GM18951 (cell line): ENCODE data around the gene GNAI3.

Experiments used
- POLR2A ChIP-seq: IDR thresholded peaks from 4 replicates; pipeline ENCODE4 v1.6.1; 2011; ENCODE audit warnings: mild to moderate bottlenecking; ENCODE audit not compliant: insufficient read length, insufficient read depth; ENCODE audit errors: extremely low read depth
- in situ Hi-C: fragments of 300-500 bp; cut with MboI; formaldehyde crosslinking; loops from one replicate; pipeline ENCODE4 v1.12.0; 2022; ENCODE audit warnings: low sequenced_read_pairs, mixed read lengths, inconsistent platforms; ENCODE audit not compliant: unreplicated experiment

GNAI3 gene

DNA sequence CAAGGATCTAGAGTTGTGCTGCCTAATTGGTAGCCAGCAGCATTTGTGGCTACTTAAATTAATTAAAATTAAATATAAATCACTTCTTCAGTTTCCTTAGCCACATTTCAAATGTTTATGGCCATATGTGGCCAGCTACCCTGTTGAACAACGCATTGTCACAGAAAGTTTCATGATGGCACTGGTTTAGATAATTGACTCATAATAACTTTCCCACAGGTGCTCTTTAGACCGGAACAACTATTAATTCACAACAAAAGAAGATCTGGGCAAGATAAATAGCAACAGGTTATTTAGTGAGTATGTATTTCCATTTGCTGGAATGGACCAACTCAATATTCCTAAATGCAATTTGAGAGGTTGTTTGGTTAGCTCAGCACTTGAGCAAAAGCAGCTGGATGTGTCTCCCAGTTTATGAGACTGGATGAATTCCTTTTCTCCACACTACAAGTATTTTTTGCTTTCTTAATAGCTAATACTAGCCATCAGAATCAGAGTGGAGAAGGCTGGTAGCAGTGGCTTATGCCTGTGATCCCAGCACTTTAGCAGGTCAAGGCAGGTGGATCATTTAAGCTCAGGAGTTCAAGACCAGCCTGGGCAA is 35.2 kb upstream of the GNAI3 start:
- in situ Hi-C loops: no loop called here
- TF ChIP-seq POLR2A: no peak

DNA sequence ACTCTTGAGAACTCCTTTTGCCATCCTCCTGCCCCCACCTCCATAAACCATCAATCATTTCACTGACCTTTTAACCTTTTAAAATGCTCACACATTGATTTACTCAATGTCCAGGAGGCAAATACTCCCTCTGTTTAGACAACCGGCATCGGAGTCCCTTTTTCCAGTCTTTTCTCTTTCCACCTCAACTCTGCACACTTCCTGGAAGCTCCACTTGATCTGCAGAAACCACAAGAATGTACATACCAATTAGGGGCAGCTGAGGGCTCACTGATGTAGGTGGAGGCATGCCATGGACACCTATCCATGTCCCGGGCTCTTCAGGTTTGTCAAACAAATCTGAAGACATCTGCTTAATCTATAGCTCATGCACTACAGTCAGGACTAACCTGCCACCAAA is 33.6 kb upstream of the GNAI3 start:
- in situ Hi-C loops: no loop called here
- no peak for TF ChIP-seq POLR2A

DNA sequence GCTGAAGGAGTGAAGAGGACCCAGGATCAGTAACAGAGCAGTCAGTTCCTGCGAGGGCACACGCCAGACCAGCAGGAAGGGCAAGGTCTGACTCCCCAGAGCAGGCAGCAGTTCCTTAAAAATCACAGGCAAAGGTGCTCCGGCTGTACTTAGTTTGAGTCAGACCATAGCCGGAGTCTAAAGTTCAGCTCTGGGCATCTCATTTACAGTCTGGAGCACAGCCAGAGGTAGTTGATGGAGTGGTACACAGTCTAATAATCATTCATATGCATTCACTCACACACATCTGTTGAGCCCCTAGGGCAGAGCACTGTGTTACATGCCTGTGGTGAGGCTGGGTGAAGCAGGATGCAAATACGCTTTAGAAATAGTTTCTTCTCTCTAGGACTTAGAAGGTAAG is 31.5 kb upstream of the GNAI3 start:
- no peak for TF ChIP-seq POLR2A
- in situ Hi-C loops: no loop called here

DNA sequence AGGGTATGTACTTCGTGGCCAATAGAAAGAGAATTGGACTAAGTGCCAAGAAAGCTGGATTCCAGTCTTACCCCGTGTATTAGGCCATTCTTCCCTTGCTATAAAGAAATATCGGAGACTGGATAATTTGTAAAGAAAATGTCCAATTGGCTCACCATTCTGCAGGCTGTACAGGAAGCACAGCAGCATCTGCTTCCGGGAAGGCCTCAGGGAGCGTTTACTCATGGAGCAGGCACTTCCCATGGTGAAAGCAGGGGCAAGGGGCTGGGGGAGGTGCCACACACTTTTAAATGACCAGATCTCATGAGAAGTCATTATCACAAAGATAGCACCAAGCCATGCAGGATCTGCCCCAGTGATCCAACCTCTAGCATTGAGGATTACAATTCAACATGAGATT is 31.1 kb upstream of the GNAI3 start:
- no peak for TF ChIP-seq POLR2A
- in situ Hi-C loops: no loop called here

DNA sequence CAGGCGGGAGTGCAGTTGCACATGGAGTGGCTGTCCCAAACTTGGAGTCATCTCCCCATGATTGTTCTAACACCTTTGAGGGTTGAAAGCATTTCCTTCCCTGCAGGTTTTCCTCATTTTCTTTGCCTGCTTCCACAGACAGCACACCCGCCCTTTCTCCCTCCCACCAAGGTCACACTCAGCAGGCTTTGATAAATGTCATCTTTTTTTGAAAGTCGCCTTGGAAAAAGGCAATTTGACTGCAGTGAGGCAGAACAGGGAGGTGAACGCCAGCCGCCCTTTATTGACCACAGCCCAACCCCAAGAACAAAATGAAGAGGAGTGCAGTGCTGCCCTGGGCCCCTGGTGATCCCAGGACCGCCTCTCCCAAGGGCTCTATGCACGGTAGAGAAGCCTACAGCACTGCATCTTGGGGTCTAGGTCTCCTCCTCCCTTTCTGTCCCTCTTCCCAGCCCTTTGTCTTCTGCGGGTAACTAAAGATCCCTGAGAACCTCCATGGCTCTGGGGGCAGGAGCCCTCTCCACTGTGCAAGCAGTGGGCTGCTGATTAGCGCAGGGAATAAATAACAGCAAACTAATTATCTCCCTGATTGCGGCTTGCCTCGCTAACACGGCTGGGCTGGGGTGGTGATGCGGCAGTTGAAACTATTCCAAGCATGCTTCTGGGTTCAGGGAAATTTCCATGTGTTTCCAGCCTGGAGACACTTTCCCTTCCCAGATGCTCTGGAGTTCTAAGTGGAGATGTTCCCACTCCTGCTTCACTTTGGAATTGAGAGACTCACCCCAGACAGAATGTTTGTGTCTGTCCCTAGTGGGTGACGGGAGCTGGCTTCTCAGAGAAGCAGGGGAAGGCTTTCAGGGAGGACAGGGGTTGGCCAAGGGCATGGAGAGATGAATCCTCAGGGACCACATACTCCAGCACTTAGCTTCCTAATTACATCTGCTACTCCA is 27.1 kb upstream of the GNAI3 start:
- no peak for TF ChIP-seq POLR2A
- in situ Hi-C loops: no loop called here

DNA sequence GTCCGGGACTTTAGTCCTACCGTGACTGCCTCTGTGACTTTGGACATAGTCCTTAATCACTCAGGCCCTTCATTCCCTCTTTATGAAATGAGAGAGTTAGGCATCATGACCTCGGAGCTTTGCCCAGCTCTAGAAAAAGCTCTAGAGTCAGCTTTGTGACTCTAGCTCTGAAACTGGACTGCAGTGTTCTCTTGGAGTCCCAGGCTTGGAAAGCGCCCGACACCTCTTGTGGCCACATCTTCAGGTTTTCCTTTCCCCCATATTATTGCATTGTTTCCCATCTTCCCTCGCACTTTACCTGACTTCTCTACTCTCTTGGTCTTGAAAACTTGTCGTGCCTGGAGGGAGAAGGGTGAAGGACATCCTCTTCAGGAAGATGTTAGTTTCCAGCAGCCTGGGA is 26.4 kb upstream of the GNAI3 start:
- in situ Hi-C loops: no loop called here
- TF ChIP-seq POLR2A: no peak

DNA sequence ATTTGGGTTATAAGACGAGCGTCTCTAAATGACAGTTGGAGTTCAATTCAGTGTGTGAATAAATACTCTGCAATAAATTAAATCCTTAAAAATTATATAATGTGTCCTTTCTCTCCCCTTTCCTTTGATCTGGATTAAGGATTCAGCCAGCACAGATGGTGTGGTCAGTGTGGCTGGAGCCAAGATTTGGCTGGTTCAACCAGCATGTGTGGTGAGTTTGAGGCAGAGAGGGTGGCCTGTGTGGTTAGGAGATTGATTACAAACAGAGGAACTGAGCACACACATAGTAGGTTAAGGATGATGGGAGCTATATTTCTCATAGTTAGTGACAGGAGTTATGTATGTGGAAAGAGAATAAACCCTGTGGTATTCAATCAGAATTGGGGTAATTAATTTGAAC is 24.7 kb upstream of the GNAI3 start:
- in situ Hi-C loops: no loop called here
- TF ChIP-seq POLR2A: no peak

DNA sequence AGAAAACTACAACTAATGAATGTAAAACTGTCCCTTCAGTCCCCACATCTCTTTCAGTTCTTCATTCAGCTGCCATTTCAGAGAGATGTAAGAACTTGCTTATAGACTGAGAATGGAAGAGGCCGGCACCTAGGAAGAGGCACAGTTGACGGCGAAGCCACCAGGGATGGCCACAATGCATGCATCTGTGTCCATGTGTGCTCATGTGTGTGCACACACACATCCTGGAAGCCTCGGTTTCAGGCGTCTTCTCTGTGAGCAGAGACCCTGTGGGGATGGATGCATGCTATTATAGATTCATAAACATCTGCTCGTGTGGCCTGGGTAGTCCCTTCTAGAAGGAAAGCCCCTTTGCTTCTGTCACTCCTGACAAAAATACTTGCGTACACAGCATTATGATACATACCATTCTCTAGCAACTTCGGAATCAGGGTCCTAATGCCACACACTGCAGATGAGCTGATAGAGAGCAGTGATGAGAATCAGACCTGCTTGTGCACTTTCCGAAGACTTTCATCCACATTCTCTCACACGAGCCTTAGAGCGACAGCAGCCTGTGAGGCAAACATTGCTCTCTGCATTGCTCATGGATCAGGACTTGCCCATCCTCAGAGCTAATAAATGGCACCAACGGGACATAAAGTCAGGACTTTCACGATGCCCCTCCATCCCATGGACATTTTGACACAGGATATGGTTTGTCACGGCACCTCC is 21.2 kb upstream of the GNAI3 start:
- TF ChIP-seq POLR2A: no peak

DNA sequence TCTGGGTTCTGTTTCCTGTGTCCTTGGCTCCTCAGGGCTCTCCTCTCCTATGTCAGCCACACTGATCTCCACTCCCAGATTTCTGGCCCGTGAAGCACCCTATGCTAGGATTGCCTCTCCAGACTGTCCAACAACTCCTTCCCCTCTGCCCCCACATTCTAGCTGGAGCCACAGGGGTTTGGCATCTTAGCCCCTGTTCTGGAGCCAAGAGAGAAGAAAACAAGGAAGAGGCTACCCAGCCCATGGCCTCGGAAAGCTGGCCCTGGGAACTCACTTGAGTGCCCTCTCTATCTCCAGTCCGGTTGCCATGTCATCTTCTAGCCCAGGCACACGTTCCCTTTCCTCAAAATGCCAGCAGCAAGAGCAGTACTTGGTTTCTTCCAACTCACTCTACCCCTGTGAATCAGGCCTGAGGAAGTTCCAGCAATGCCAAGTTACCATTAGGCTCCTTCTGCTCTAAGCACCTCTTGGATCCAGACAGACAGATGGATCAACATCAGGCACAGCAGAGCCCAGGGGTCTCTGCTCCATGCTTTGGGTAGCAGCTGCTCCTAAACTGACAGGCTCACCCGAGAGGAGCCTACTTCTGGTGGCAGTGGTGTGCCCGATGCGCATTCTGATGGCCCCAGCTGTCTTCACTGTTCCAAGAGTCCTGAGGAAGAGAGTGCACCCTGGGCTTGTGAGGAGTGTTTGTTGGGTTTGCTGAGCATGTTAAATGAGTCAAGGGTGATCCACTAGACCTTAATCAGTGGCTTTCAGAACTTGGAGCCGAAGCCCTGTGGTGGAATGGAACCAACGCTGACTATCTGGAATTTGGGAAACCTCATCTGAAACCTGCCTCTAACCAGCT is 20.3 kb upstream of the GNAI3 start:
- in situ Hi-C loops: no loop called here
- no peak for TF ChIP-seq POLR2A

More for the DNA sequence above, 21.2 kb upstream of the GNAI3 start:
- in situ Hi-C loops: no loop called here

DNA sequence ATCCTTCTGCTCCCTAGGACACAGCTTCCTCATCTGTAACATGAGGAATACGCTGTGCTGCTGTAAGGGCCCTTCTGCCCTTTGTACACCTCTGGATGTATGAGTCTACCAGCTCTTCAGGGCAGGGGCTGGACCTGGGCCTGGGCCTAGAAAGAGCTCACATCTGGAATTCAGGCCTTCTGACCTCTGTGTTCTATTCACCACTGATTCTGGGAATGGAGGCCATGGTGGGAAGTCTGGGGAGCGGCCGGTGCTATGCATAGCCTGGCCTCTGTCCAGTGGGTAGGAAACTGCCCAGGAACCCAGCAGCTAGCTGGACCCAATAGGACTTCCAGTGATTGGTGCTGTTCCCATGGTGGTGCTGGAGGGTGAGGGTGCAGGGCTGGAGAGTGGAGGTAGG is 19.7 kb upstream of the GNAI3 start:
- TF ChIP-seq POLR2A: no peak
- in situ Hi-C loops: no loop called here

DNA sequence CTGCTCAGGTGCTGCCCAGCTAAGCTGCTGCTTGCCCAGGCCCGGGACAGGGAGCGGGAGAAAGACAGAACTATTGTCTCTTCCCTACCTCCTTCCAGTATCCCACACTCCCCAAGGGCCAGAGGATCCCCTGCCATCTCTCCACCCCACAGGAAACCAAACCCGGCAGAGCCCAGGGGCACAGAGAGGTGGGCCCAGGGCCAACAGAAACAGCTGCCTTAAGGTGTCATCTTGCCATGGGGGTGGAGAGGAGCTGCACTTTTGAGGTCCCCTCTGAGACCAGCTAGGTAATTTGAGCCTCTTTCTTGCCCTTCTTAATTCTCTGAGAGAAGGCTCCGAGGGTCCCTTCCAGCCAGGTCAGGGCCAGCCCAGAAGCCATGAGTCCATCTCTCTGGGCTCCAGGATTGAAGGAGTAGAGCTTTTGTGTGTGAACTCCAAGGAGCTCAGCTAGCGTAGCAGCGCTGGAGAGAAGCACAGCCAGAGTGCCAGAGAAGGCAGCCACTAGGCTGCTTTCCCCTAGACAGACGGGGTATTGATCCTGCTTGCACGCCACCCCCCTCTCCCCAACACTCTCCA is 18.4 kb upstream of the GNAI3 start:
- TF ChIP-seq POLR2A: no peak
- in situ Hi-C loops: loop anchor here (5.0 to 10.0 kb wide), 2 partner anchors 33 to 265 kb away; no protein-coding TSS in a partner anchor

DNA sequence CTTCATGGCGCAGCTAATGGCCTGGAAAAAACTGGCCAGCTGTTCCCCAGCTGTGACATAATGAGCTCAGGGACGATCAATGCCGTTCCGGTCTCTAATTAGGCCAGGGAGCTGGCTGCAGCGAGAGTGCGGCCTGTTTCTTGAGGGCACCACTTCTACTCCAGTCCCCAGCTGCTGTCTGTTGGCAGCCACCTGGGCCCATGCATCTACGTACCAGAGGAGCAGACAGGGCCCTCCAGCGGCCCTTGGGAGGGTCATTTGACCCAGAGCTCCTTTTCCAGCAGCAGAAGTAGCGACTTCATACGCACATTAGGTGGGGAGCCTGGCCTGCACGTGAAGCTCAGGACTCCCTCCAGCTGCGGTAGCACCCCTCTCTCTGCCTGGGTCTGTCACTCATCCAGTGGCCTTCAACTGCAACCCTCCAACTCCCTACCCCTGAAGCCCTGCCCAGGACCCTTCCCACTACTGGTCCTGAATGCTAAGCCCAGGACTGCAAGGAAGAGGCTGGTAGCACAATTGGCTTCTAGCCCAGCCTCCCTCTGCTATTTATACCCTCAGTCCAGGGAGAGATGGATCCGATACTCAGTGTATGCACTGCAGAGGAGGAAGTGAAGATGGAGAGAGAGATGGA is 17.8 kb upstream of the GNAI3 start:
- in situ Hi-C loops: loop anchor here (5.0 to 10.0 kb wide), 2 partner anchors 33 to 266 kb away; no protein-coding TSS in a partner anchor
- TF ChIP-seq POLR2A: no peak
